Fibroblast of lung (primary cell): ENCODE results near the gene SEPTIN14.
"Not testable (repeated sequence)": the region's sequence is repeated elsewhere in the genome, so short reads cannot be mapped to it uniquely, and the experiment has no call there.

Source experiments
- CTCF ChIP-seq, 2 donors: IDR thresholded peaks in 1 of 2; conservative IDR thresholded peaks in 1 of 2; 1 replicate in 1 of 2; 2 replicates in 1 of 2; pipeline ENCODE4 v1.5.1; 2011 to 2012; ENCODE audit warnings: low read length in 2 of 2, control low read depth in 1 of 2, inconsistent platforms in 1 of 2, low read depth in 1 of 2, mild to moderate bottlenecking in 1 of 2
- EZH2 ChIP-seq: IDR thresholded peaks from 2 replicates; pipeline ENCODE4 v1.5.1; 2012; ENCODE audit warnings: low read length, control low read depth, mild to moderate bottlenecking; ENCODE audit errors: missing control alignments

- not testable (repeated sequence) for TF ChIP-seq CTCF (conservative IDR thresholded peaks at IDR 0.05 in 1 of 2, IDR thresholded peaks at IDR 0.05 in 1 of 2; ENCODE audit: low read depth in 1 of 2, low read length in 2 of 2); EZH2
Measured at GRCh38 chr7:55868989-55869388, 6.4 kb upstream of the SEPTIN14 start.
